B cell (primary cell): Measurements from ENCODE around the gene POTEC.
"Not testable (repeated sequence)": the region's sequence is repeated elsewhere in the genome, so short reads cannot be mapped to it uniquely, and the experiment has no call there.

Source experiments
- CTCF ChIP-seq: fragments of 200-600 bp; IDR thresholded peaks from one replicate; pipeline ENCODE4 v1.8.0; 2022; ENCODE audit warnings: antibody characterized with exemption, mild to moderate bottlenecking
- EZH2 ChIP-seq: IDR thresholded peaks from 2 replicates; pipeline ENCODE4 v1.6.1; 2012; ENCODE audit warnings: borderline replicate concordance, low read depth, mild to moderate bottlenecking, moderate library complexity, low read length; ENCODE audit not compliant: insufficient read depth, poor library complexity, severe bottlenecking

GRCh38 chr18:14510707-14511106, 32.7 kb downstream of the POTEC start:
- TF ChIP-seq CTCF, EZH2: not testable (repeated sequence)
